Thyroid gland (tissue), 4 donors: ENCODE data around the gene LDLRAD4. TPM values are rescaled to one million over a fixed set of nuclear protein-coding genes. Genes with fewer than 3 reads are reported as not detected.

Experiments used
- DNase-seq, 2 donors: peaks; one replicate each; pipeline ENCODE4 v3.0.0-alpha.2; 2019
- H3K27ac ChIP-seq, 3 donors: fragments of 200-600 bp; sonication (generic); 1 replicate in 2 of 3; 2 replicates in 1 of 3; pipeline ENCODE4 v1.5.1; 2016 to 2019; ENCODE audit warnings: mild to moderate bottlenecking in 1 of 3, moderate library complexity in 1 of 3
- H3K27me3 ChIP-seq: fragments of 200-600 bp; sonication (generic); one replicate; pipeline ENCODE4 v1.5.1; 2019
- H3K36me3 ChIP-seq, 2 donors: fragments of 200-600 bp; sonication (generic); one replicate each; pipeline ENCODE4 v1.5.1; 2016 to 2019
- H3K4me1 ChIP-seq, 2 donors: fragments of 200-600 bp; sonication (generic); one replicate each; pipeline ENCODE4 v1.5.1; 2017 to 2019
- H3K4me3 ChIP-seq, 3 donors: fragments of 200-600 bp; sonication (generic); replicated peaks in 1 of 3; 1 replicate in 2 of 3; 2 replicates in 1 of 3; pipeline ENCODE4 v1.5.1; 2016; ENCODE audit warnings: mild to moderate bottlenecking in 1 of 3
- H3K9me3 ChIP-seq: fragments of 200-600 bp; sonication (generic); one replicate; pipeline ENCODE4 v1.5.1; 2017
- POLR2A ChIP-seq, 2 donors: fragments of 450-650 bp; IDR thresholded peaks; one replicate each; pipeline ENCODE4 v1.6.1; 2017; ENCODE audit warnings: antibody characterized with exemption in 2 of 2, mild to moderate bottlenecking in 2 of 2, moderate library complexity in 1 of 2
- WGBS, 2 donors: methylation state at CpG; one replicate each; pipeline ENCODE4 v1.1.5; 2017; 5-methylcytosine and 5-hydroxymethylcytosine counted together
- intact Hi-C: fragments of 100-400 bp; cut with DNase I; formaldehyde crosslinking; loops from one replicate; pipeline ENCODE4 v1.15.1; 2023
- total RNA-seq, 4 donors: library from RNA; depleted of rRNA; stranded (reverse); fragments of >200 nt; gene quantifications; one replicate each; pipeline ENCODE4 v1.2.3, GENCODE V29; 2016
- TF ChIP-seq, protein P1 (sequence below), 6 experiments: fragments of 200-600 bp in 3 of 6; fragments of 450-650 bp in 3 of 6; sonication (generic) in 3 of 6; IDR thresholded peaks; one replicate each; pipeline ENCODE4 v1.5.1; 2016 to 2019; ENCODE audit warnings: antibody characterized with exemption in 6 of 6, mild to moderate bottlenecking in 2 of 6, inconsistent platforms in 1 of 6, moderate library complexity in 1 of 6

The LDLRAD4 gene
- total RNA-seq, 4 donors from 2014 or later: 23.7 to 35.7 (median 29.7) TPM

DNA sequence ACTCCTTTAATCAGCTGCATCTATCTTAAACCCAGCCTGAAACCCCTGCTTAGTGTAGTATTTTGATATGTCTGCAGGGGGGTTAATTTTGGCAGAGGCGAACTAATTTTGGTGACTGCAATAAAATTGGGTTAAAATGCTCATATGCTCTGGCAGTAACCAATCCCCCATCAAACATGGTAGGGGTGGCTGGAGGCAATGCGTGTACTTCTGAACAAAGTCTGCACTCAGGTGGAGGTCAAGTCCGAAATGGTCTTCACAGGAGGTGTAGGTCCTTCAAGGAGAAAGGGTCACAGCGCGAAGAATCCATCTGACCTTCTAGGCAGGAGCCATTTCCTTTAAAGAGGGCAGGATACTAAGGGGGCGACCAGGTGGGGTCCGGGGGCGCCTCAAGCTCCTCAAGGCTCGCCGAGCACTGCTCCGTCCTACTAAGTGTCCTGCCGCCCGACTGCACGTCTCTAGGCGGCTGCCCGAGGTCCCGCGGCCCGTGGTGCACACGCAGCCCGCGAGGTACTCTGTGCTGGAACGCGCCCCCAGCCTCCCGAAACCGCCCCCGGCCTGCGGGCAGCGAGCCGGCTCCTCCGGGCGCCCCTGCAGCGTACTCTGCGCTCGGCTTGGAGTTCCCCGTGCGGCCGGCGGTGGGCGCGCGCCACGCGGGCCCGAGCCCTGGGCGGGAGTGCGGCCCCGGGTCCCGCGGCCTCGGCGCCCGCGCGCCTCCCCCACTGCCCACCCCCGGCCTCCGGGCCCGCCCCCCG lies 1.7 kb upstream of the LDLRAD4 start:
- TF ChIP-seq POLR2A (IDR thresholded peaks at IDR 0.05): no peak
- TF ChIP-seq, protein P1, sequence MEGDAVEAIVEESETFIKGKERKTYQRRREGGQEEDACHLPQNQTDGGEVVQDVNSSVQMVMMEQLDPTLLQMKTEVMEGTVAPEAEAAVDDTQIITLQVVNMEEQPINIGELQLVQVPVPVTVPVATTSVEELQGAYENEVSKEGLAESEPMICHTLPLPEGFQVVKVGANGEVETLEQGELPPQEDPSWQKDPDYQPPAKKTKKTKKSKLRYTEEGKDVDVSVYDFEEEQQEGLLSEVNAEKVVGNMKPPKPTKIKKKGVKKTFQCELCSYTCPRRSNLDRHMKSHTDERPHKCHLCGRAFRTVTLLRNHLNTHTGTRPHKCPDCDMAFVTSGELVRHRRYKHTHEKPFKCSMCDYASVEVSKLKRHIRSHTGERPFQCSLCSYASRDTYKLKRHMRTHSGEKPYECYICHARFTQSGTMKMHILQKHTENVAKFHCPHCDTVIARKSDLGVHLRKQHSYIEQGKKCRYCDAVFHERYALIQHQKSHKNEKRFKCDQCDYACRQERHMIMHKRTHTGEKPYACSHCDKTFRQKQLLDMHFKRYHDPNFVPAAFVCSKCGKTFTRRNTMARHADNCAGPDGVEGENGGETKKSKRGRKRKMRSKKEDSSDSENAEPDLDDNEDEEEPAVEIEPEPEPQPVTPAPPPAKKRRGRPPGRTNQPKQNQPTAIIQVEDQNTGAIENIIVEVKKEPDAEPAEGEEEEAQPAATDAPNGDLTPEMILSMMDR (IDR thresholded peaks at IDR 0.05): peak in 3 of 6 experiments; percentile 31 to 63 (median 54)
- Histone ChIP-seq H3K4me3 (peak overlapping the region in 1 of 3 donors; percentile 86), H3K9me3 (no peaks in the 10 kb centered on the region), H3K27ac (peak overlapping the region in 2 of 3 donors; percentile 71 to 74), H3K4me1 (peaks cover 35 to 43% of the 10 kb centered on the region in 2 donors), H3K27me3 (no peaks in the 10 kb centered on the region), H3K36me3 (no peaks in the 10 kb centered on the region)
- intact Hi-C loops: loop anchor here (5.0 to 10.0 kb wide), 4 partner anchors 175 to 508 kb away; partner anchors contain the start of genes FAM210A and RNMT
- 19% methylated on average over 14 to 18 of the region's 59 CpGs for WGBS, 2 donors
- DNase-seq: peak; percentile 47 to 58

DNA sequence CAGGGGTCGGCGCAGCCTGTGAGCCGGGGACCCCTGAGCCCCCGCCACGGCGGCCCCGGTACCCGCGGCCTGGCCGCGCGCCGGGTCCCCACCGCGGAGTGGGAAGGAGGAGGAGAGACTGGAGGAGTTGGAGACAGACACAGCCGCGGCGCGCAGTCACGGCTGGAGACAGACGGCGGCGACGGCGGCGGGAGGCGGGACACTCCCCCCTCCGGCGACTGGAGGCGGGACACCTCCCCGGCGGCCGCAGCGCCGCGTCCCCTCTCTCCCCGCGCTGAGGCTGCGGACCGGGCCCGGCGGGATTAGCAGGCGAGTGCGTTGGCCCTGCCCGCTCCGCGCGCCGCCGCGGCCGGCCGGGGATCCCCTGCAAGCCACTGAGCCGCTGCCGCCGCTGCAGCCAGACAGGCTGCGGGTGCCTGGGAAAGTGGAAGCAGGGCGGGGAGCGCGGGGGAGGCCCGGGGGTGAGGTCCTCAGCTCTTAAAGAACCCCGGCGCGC lies 1.0 kb upstream of the LDLRAD4 start:
- Histone ChIP-seq H3K36me3 (no peaks in the 10 kb centered on the region), H3K4me1 (peaks cover 41 to 45% of the 10 kb centered on the region in 2 donors), H3K9me3 (no peaks in the 10 kb centered on the region), H3K4me3 (peak overlapping the region; percentile 49 to 86 (median 56)), H3K27ac (peak overlapping the region; percentile 28 to 74 (median 71)), H3K27me3 (no peaks in the 10 kb centered on the region)
- TF ChIP-seq, protein P1 (IDR thresholded peaks at IDR 0.05): no peak
- peak in 1 of 2 donors; percentile 44 for TF ChIP-seq POLR2A (IDR thresholded peaks at IDR 0.05)
- peak; percentile 65 to 66 for DNase-seq
- intact Hi-C loops: loop anchor here (5.0 to 10.0 kb wide), 4 partner anchors 175 to 507 kb away; partner anchors contain the start of genes FAM210A and RNMT
- 0% methylated on average over 32 of the region's 64 CpGs; no CpG with 5 or more reads in 1 of the 2 donors for WGBS, 2 donors

DNA sequence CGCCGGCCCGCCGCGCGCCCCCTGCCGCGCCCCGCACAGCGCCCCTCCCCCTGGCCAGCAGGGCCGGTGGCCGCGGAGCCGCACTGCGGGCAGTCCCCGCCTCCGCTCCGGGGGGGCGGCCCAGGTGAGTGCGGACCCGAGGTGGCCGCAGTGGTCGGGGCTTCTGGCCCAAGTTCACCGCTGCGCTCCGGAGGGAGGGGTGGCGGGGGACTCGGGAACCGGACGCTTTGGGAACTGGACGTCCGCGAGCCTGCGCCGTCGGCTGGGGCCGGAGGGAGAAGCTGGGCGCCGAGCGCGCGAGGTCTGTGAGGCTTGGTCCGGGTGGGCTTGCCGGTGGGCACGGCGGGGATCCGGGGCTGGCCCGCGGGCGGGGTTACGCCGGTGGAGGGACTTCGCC lies 591 bp upstream of the LDLRAD4 start:
- Histone ChIP-seq H3K27me3 (no peaks in the 10 kb centered on the region), H3K9me3 (no peaks in the 10 kb centered on the region), H3K36me3 (no peaks in the 10 kb centered on the region), H3K27ac (peak overlapping the region; percentile 50 to 74 (median 71)), H3K4me1 (peaks cover 45 to 50% of the 10 kb centered on the region in 2 donors), H3K4me3 (peak overlapping the region; percentile 26 to 86 (median 56))
- WGBS, 2 donors: no CpG with 5 or more reads among the region's 53 CpGs
- intact Hi-C loops: loop anchor here (5.0 to 10.0 kb wide), 4 partner anchors 174 to 507 kb away; partner anchors contain the start of genes FAM210A and RNMT
- TF ChIP-seq, protein P1 (IDR thresholded peaks at IDR 0.05): no peak
- TF ChIP-seq POLR2A (IDR thresholded peaks at IDR 0.05): no peak
- peak; percentile 41 to 46 for DNase-seq

DNA sequence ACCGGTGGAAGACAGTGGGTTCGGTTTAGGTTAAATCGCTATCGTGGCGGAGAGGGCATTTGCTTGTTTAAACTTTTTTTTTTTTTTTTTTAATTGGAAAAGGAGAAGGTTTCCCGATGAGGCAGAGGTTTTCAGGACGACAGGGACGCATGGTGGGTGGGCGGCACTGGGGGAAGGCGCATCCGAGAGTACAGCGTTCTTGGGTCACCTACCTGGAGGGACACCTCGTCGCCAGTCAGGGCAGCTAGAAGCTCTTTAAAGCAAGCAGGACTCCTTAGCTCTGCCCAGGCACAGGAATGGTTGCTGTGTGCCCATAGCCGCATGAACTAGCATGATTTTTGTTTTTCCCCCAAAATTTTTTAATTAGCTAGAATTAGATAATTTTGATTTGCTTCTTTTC lies 437 bp downstream of the LDLRAD4 start:
- peaks cover 56 to 60% of the 10 kb centered on the region in 2 donors for H3K4me1 ChIP-seq
- H3K27me3 ChIP-seq: no peaks in the 10 kb centered on the region
- DNase-seq: no peak
- intact Hi-C loops: loop anchor here (5.0 to 10.0 kb wide), 4 partner anchors 173 to 506 kb away; partner anchors contain the start of genes FAM210A and RNMT
- WGBS, 2 donors: 21 to 26% methylated on average over 15 of the region's 15 CpGs
- no peaks in the 10 kb centered on the region for H3K36me3 ChIP-seq
- H3K9me3 ChIP-seq: no peaks in the 10 kb centered on the region
- H3K4me3 ChIP-seq: peak overlapping the region; percentile 26 to 86 (median 56)
- TF ChIP-seq POLR2A (IDR thresholded peaks at IDR 0.05): no peak
- TF ChIP-seq, protein P1 (IDR thresholded peaks at IDR 0.05): no peak
- peak overlapping the region; percentile 12 to 74 (median 50) for H3K27ac ChIP-seq
